Vagina (tissue), 2 donors: Measurements from ENCODE around the gene ATXN1. TPM values are rescaled to one million over a fixed set of nuclear protein-coding genes. Genes with fewer than 3 reads are reported as not detected.

Experiments used
- DNase-seq, 2 donors: peaks; one replicate each; pipeline ENCODE4 v3.0.0-alpha.2; 2017; ENCODE audit errors: extremely low spot score in 2 of 2
- H3K27ac ChIP-seq: fragments of 200-600 bp; sonication (generic); one replicate; pipeline ENCODE4 v1.5.1; 2019
- H3K27me3 ChIP-seq: fragments of 200-600 bp; sonication (generic); one replicate; pipeline ENCODE4 v1.5.1; 2019
- H3K36me3 ChIP-seq, 2 donors: fragments of 200-600 bp; sonication (generic); one replicate each; pipeline ENCODE4 v1.5.1; 2017 to 2019
- H3K4me1 ChIP-seq: fragments of 200-600 bp; sonication (generic); one replicate; pipeline ENCODE4 v1.5.1; 2019
- H3K4me3 ChIP-seq, 2 donors: fragments of 200-600 bp; sonication (generic); 1 replicate in 1 of 2; 2 replicates in 1 of 2; pipeline ENCODE4 v1.5.1; 2016 to 2019
- H3K9me3 ChIP-seq: fragments of 200-600 bp; sonication (generic); one replicate; pipeline ENCODE4 v1.5.1; 2019
- CTCF ChIP-seq, 3 experiments: fragments of 450-650 bp in 2 of 3; fragments of 200-600 bp in 1 of 3; sonication (generic) in 1 of 3; IDR thresholded peaks; one replicate each; pipeline ENCODE4 v1.5.1; 2017 to 2019; ENCODE audit warnings: antibody characterized with exemption in 3 of 3, mild to moderate bottlenecking in 2 of 3, moderate library complexity in 2 of 3
- POLR2A ChIP-seq, 2 donors: fragments of 450-650 bp; IDR thresholded peaks; one replicate each; pipeline ENCODE4 v1.6.1; 2017; ENCODE audit warnings: antibody characterized with exemption in 2 of 2, mild to moderate bottlenecking in 2 of 2, moderate library complexity in 2 of 2
- POLR2AphosphoS5 ChIP-seq, 2 donors: sonication (generic); formaldehyde crosslinking; IDR thresholded peaks; one replicate each; pipeline ENCODE4 v1.9.0; 2017; ENCODE audit warnings: antibody characterized with exemption in 2 of 2, mild to moderate bottlenecking in 2 of 2, low read depth in 1 of 2; ENCODE audit not compliant: insufficient read depth in 1 of 2
- intact Hi-C: fragments of 100-400 bp; cut with DNase I; formaldehyde crosslinking; loops from one replicate; pipeline ENCODE4 v1.15.1; 2023
- total RNA-seq: library from RNA; depleted of rRNA; stranded (reverse); fragments of >200 nt; gene quantifications from one replicate; pipeline ENCODE4 v1.2.3, GENCODE V29; 2016

Gene ATXN1
- total RNA-seq, 1 donor from 2014 or later, result 43.2 TPM

DNA sequence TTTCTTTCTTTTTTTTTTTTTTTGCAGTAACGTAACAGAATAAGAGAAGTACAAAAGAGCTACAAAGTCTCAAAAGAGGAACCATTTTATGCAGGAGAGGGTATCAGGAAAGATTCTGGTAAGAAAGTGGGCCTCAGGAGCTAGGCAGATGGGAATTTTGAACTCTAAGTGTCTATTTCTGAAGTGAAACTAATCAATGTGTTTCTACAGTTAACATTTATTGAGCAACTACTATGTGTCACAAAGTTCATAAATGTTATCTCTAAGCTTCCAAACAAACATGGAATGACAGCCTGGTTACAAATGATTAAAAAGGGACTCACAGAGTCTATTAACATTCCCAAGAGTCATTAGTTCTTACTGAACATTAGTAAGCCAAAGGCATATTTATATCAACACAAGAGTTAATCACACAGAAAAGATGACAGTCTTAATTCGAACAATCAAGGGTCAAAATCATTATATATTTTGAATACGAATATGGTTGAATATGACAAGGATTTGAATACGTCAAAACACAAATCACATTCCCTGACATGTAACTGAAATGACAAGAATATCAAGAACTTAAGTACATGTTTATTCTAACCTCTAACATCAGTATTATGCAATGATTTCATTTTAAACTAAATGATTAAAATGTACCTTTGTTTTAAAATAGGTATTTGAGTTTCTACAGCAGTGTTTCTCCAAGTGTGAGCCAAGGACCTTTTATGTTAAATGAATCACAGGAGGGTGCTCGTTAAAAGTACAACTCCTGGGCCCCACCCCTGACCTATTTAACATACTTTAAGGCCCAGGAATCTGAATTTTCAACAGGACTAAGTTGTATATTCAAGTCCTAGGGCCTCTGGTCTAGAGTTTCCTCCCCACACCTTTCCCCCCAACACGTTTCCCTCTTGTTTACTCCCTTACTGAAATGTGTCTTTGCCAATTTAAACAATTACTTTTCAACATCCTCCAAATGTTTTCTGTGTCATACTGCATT lies 89.7 kb downstream of the ATXN1 start:
- H3K27ac ChIP-seq, result no peak overlapping the region
- intact Hi-C loops, result no loop called here

DNA sequence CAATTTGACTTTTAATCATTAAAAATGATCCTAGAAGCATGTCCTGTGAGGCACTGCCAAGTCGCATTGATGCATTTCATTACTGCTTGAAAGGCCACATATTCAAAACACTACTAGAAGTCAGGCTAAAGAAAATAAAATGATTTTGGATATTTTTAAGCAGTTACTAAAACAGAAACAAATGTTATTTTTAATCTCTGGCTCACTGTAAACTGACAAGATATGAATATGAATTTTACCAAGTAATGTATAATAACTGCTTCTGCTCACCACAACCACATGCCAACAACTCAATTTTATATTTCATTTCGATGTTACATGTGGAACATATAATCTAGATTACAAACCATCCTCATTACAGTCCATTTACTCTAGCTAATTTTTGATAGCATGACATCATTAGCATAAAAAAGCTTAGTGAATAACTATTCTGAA lies 90.6 kb downstream of the ATXN1 start:
- DNase-seq, result no peak
- Histone ChIP-seq H3K4me1 (peaks cover 76% of the 10 kb centered on the region), H3K4me3 (no peak overlapping the region), H3K27me3 (no peaks in the 10 kb centered on the region), H3K27ac (no peak overlapping the region), H3K9me3 (no peaks in the 10 kb centered on the region), H3K36me3 (no peaks in the 10 kb centered on the region)
- TF ChIP-seq POLR2AphosphoS5 (IDR thresholded peaks at IDR 0.05; ENCODE audit: insufficient read depth in 1 of 2, low read depth in 1 of 2) (no peak), CTCF (IDR thresholded peaks at IDR 0.05) (no peak), POLR2A (IDR thresholded peaks at IDR 0.05) (no peak)
- intact Hi-C loops, result no loop called here

More for the DNA sequence above, 89.7 kb downstream of the ATXN1 start:
- no peak for TF ChIP-seq POLR2A (IDR thresholded peaks at IDR 0.05)
- TF ChIP-seq POLR2AphosphoS5 (IDR thresholded peaks at IDR 0.05; ENCODE audit: insufficient read depth in 1 of 2, low read depth in 1 of 2), result no peak
- TF ChIP-seq CTCF (IDR thresholded peaks at IDR 0.05), result no peak
- no peaks in the 10 kb centered on the region for H3K9me3 ChIP-seq
- peaks cover 83% of the 10 kb centered on the region for H3K4me1 ChIP-seq
- H3K36me3 ChIP-seq, result no peaks in the 10 kb centered on the region
- no peak overlapping the region for H3K4me3 ChIP-seq
- H3K27me3 ChIP-seq, result no peaks in the 10 kb centered on the region
- DNase-seq, result no peak

- TF ChIP-seq POLR2AphosphoS5 (IDR thresholded peaks at IDR 0.05; ENCODE audit: insufficient read depth in 1 of 2, low read depth in 1 of 2) (no peak), POLR2A (IDR thresholded peaks at IDR 0.05) (no peak), CTCF (IDR thresholded peaks at IDR 0.05) (no peak)
- H3K36me3 ChIP-seq, result no peaks in the 10 kb centered on the region
- peaks cover 71% of the 10 kb centered on the region for H3K4me1 ChIP-seq
- intact Hi-C loops, result no loop called here
- H3K9me3 ChIP-seq, result no peaks in the 10 kb centered on the region
- H3K27ac ChIP-seq, result no peak overlapping the region
- H3K27me3 ChIP-seq, result no peaks in the 10 kb centered on the region
- no peak overlapping the region for H3K4me3 ChIP-seq
- DNase-seq, result no peak
Measured at GRCh38 chr6:16670183-16670582, 91.1 kb downstream of the ATXN1 start.

- H3K27me3 ChIP-seq, result no peaks in the 10 kb centered on the region
- H3K36me3 ChIP-seq, result no peaks in the 10 kb centered on the region
- no peak overlapping the region for H3K4me3 ChIP-seq
- TF ChIP-seq POLR2A (IDR thresholded peaks at IDR 0.05), result no peak
- TF ChIP-seq CTCF (IDR thresholded peaks at IDR 0.05), result no peak
- TF ChIP-seq POLR2AphosphoS5 (IDR thresholded peaks at IDR 0.05; ENCODE audit: insufficient read depth in 1 of 2, low read depth in 1 of 2), result no peak
- intact Hi-C loops, result no loop called here
- H3K4me1 ChIP-seq, result peaks cover 63% of the 10 kb centered on the region
- no peaks in the 10 kb centered on the region for H3K9me3 ChIP-seq
- H3K27ac ChIP-seq, result no peak overlapping the region
- DNase-seq, result no peak
Measured at GRCh38 chr6:16669227-16669626, 92.0 kb downstream of the ATXN1 start.

DNA sequence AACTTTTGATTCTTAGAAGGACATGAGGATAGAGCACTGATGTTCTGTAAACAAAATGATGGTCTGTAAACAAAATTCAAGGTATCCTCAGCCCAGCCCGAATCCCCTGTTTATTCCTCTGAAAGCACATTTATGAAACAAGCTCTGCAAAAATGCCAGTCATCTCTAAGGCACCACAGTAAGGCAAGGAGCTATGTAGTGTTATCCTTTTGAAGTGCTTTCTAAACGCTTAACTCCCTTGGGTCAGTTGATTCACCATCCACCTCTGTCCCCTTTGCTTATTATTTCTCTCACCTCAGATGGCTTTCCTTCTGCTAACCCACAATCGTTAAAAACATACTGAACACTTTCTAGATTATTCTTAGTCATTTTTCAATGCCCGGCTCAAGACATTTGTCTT lies 93.8 kb downstream of the ATXN1 start:
- H3K4me1 ChIP-seq, result peaks cover 51% of the 10 kb centered on the region
- intact Hi-C loops, result no loop called here
- DNase-seq, result no peak
- no peaks in the 10 kb centered on the region for H3K27me3 ChIP-seq
- no peak for TF ChIP-seq CTCF (IDR thresholded peaks at IDR 0.05)
- no peak for TF ChIP-seq POLR2A (IDR thresholded peaks at IDR 0.05)
- TF ChIP-seq POLR2AphosphoS5 (IDR thresholded peaks at IDR 0.05; ENCODE audit: insufficient read depth in 1 of 2, low read depth in 1 of 2), result no peak
- H3K27ac ChIP-seq, result no peak overlapping the region
- H3K9me3 ChIP-seq, result no peaks in the 10 kb centered on the region
- H3K4me3 ChIP-seq, result no peak overlapping the region
- no peaks in the 10 kb centered on the region for H3K36me3 ChIP-seq
